Ishikawa (cell line): ENCODE measurements around the gene UBE3D.

Experiments
- CEBPB ChIP-seq: IDR thresholded peaks from 2 replicates; pipeline ENCODE4 v1.6.1; 2012
- CREB1 ChIP-seq: IDR thresholded peaks from 2 replicates; pipeline ENCODE4 v1.6.1; 2012; ENCODE audit warnings: low read depth
- EGR1 ChIP-seq: IDR thresholded peaks from 2 replicates; pipeline ENCODE4 v1.6.1; 2012
- EP300 ChIP-seq: IDR thresholded peaks from 2 replicates; pipeline ENCODE4 v1.6.1; 2012; ENCODE audit warnings: borderline replicate concordance
- FOXM1 ChIP-seq: IDR thresholded peaks from 2 replicates; pipeline ENCODE4 v1.6.1; 2012; ENCODE audit warnings: low read depth, borderline replicate concordance
- NFIC ChIP-seq: IDR thresholded peaks from 2 replicates; pipeline ENCODE4 v1.6.1; 2012
- RAD21 ChIP-seq: IDR thresholded peaks from 2 replicates; pipeline ENCODE4 v1.6.1; 2012; ENCODE audit warnings: low read depth
- TAF1 ChIP-seq: IDR thresholded peaks from 2 replicates; pipeline ENCODE4 v1.6.1; 2012; ENCODE audit warnings: low read depth, mild to moderate bottlenecking
- TCF12 ChIP-seq: IDR thresholded peaks from 2 replicates; pipeline ENCODE4 v1.6.1; 2012; ENCODE audit warnings: low read depth
- TEAD4 ChIP-seq: IDR thresholded peaks from 2 replicates; pipeline ENCODE4 v1.6.1; 2012
- YY1 ChIP-seq: IDR thresholded peaks from 2 replicates; pipeline ENCODE4 v1.6.1; 2012; ENCODE audit warnings: low read depth
- ZBTB7A ChIP-seq: IDR thresholded peaks from 2 replicates; pipeline ENCODE4 v1.6.1; 2012; ENCODE audit warnings: low read depth
- TF ChIP-seq, protein P1 (sequence below): IDR thresholded peaks from 2 replicates; pipeline ENCODE4 v1.6.1; 2012
- TF ChIP-seq, protein P2 (sequence below): IDR thresholded peaks from 2 replicates; pipeline ENCODE4 v1.6.1; 2012; ENCODE audit warnings: low read depth, mild to moderate bottlenecking
- TF ChIP-seq, protein P3 (sequence below): IDR thresholded peaks from 2 replicates; pipeline ENCODE4 v1.6.1; 2012

UBE3D gene

GRCh38 chr6:83008626-83009025 is 57.0 kb downstream of the UBE3D start:
- TF ChIP-seq TAF1 (no peak), YY1 (no peak), CREB1 (no peak), NFIC (no peak), RAD21 (no peak), ZBTB7A (no peak), EP300 (no peak), TEAD4 (no peak), TCF12 (no peak), EGR1 (no peak)
- TF ChIP-seq, protein P1, sequence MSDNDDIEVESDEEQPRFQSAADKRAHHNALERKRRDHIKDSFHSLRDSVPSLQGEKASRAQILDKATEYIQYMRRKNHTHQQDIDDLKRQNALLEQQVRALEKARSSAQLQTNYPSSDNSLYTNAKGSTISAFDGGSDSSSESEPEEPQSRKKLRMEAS = no peak
- TF ChIP-seq, protein P2, sequence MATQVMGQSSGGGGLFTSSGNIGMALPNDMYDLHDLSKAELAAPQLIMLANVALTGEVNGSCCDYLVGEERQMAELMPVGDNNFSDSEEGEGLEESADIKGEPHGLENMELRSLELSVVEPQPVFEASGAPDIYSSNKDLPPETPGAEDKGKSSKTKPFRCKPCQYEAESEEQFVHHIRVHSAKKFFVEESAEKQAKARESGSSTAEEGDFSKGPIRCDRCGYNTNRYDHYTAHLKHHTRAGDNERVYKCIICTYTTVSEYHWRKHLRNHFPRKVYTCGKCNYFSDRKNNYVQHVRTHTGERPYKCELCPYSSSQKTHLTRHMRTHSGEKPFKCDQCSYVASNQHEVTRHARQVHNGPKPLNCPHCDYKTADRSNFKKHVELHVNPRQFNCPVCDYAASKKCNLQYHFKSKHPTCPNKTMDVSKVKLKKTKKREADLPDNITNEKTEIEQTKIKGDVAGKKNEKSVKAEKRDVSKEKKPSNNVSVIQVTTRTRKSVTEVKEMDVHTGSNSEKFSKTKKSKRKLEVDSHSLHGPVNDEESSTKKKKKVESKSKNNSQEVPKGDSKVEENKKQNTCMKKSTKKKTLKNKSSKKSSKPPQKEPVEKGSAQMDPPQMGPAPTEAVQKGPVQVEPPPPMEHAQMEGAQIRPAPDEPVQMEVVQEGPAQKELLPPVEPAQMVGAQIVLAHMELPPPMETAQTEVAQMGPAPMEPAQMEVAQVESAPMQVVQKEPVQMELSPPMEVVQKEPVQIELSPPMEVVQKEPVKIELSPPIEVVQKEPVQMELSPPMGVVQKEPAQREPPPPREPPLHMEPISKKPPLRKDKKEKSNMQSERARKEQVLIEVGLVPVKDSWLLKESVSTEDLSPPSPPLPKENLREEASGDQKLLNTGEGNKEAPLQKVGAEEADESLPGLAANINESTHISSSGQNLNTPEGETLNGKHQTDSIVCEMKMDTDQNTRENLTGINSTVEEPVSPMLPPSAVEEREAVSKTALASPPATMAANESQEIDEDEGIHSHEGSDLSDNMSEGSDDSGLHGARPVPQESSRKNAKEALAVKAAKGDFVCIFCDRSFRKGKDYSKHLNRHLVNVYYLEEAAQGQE = no peak

- no peak for TF ChIP-seq ZBTB7A
- no peak for TF ChIP-seq EP300
- no peak for TF ChIP-seq EGR1
- no peak for TF ChIP-seq CREB1
- TF ChIP-seq FOXM1 = no peak
- TF ChIP-seq, protein P1 = no peak
- no peak for TF ChIP-seq TAF1
- no peak for TF ChIP-seq RAD21
- TF ChIP-seq, protein P2 = no peak
- no peak for TF ChIP-seq NFIC
- TF ChIP-seq CEBPB = no peak
- no peak for TF ChIP-seq TCF12
- TF ChIP-seq TEAD4 = no peak
Observed at GRCh38 chr6:83006270-83006905, 59.3 kb downstream of the UBE3D start.

DNA sequence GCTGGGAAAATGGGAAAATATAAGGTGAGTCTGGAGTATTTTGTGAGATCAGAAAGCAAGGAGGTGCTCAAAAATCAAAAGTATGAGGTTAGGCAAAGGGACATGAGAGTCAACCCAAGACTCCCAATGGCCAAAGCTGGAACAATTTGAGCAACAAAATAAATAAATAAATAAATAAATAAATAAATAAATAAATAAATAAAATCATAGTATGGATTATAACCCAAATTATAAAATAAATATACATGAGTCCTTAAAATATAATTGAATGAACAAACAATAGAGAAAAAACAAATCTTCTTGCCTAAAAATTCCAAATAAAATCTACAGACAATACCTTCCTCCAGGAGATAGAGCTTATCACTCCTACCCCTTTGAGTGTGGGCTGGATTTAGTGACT is 69.5 kb downstream of the UBE3D start:
- TF ChIP-seq FOXM1 (no peak), EGR1 (no peak), NFIC (no peak), CREB1 (no peak), YY1 (no peak), TAF1 (no peak), ZBTB7A (no peak), RAD21 (no peak), CEBPB (no peak), TEAD4 (no peak), TCF12 (no peak), EP300 (no peak)
- TF ChIP-seq, protein P2 = no peak
- TF ChIP-seq, protein P3, sequence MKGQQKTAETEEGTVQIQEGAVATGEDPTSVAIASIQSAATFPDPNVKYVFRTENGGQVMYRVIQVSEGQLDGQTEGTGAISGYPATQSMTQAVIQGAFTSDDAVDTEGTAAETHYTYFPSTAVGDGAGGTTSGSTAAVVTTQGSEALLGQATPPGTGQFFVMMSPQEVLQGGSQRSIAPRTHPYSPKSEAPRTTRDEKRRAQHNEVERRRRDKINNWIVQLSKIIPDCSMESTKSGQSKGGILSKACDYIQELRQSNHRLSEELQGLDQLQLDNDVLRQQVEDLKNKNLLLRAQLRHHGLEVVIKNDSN = no peak
- TF ChIP-seq, protein P1 = no peak

DNA sequence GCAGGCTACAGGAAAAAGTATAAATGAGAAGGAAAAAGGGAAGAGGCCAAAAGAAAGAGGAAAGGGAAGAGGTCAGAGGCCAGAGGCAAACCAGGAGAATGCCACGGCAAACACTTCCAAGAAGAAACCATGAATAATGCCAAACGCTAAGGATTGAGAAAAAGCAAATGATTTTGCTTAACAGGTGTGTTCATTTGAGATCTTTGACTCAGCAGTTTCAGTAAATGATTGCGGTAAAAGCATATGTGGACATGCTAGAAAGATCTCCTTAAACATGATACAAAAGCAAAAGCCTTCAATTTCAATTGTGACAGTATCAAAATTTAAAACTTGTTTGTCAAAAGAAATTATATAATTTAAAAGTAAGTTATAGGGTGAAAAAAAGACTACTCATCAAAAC is 70.6 kb downstream of the UBE3D start:
- TF ChIP-seq TCF12 (no peak), CEBPB (no peak)

GRCh38 chr6:82989736-82990290 is 75.8 kb downstream of the UBE3D start:
- TF ChIP-seq, protein P3 = no peak
- TF ChIP-seq YY1 (no peak), TAF1 (no peak), NFIC (no peak), ZBTB7A (no peak), TCF12 (no peak), CEBPB (no peak), RAD21 (no peak), CREB1 (no peak), FOXM1 (no peak), TEAD4 (no peak)
- TF ChIP-seq, protein P1 = no peak
- TF ChIP-seq, protein P2 = no peak
